Adrenal gland (tissue), 5 donors: Measurements from ENCODE around the gene TSPAN18.

Experiments
- POLR2A ChIP-seq, 2 donors: fragments of 450-650 bp; IDR thresholded peaks; one replicate each; pipeline ENCODE4 v1.6.1; 2017; ENCODE audit warnings: antibody characterized with exemption in 2 of 2, mild to moderate bottlenecking in 2 of 2, moderate library complexity in 1 of 2
- TF ChIP-seq, protein P1 (sequence below), 6 experiments: fragments of 450-650 bp in 4 of 6; fragments of 200-600 bp in 2 of 6; sonication (generic) in 1 of 6; IDR thresholded peaks; 1 replicate in 5 of 6; 2 replicates in 1 of 6; pipeline versions ENCODE4 v1.5.1 to v1.8.0; 2016 to 2021; ENCODE audit warnings: antibody characterized with exemption in 6 of 6, mild to moderate bottlenecking in 2 of 6, moderate library complexity in 1 of 6
- donor health status: DM: no; HTN: no; CAD: no.

DNA sequence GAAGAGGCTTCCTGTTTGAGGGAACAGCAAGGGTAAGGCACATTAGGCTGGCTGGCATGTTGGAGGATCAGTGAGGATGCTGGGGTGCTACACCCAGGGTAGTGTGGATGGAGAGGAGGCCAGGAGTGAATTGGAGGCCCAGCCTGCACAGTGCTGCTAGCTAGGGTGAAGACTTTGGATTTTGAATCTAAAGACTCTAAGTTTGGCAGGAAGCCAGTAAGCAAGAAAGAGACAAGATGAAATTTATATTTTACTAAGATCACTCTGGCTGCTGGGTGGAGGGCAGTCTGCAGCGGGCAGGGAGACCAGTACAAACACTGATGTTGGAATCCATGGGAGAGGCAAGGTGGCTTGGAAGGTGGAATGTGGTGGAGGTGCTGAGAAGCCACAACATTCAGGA is 43.6 kb downstream of the TSPAN18 start:
- TF ChIP-seq, protein P1, sequence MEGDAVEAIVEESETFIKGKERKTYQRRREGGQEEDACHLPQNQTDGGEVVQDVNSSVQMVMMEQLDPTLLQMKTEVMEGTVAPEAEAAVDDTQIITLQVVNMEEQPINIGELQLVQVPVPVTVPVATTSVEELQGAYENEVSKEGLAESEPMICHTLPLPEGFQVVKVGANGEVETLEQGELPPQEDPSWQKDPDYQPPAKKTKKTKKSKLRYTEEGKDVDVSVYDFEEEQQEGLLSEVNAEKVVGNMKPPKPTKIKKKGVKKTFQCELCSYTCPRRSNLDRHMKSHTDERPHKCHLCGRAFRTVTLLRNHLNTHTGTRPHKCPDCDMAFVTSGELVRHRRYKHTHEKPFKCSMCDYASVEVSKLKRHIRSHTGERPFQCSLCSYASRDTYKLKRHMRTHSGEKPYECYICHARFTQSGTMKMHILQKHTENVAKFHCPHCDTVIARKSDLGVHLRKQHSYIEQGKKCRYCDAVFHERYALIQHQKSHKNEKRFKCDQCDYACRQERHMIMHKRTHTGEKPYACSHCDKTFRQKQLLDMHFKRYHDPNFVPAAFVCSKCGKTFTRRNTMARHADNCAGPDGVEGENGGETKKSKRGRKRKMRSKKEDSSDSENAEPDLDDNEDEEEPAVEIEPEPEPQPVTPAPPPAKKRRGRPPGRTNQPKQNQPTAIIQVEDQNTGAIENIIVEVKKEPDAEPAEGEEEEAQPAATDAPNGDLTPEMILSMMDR (IDR thresholded peaks at IDR 0.05), result no peak
- no peak for TF ChIP-seq POLR2A (IDR thresholded peaks at IDR 0.05)
